HepG2 (cell line): ENCODE measurements around the gene TEX19. TPM values are rescaled to one million over a fixed set of nuclear protein-coding genes. Genes with fewer than 3 reads are reported as not detected.

ENCODE experiments used
- ATAC-seq: fragments of 200-7000 bp; cut with Tn5 transposase; 3 replicates; pipeline ENCODE4 v1.9.1; 2020; ENCODE audit warnings: mild to moderate bottlenecking, moderate library complexity
- BruUV-seq: library from RNA; stranded (reverse); fragments of 400-500 nt; replicated peaks from 2 replicates; lab custom pipeline; 2021; lab: Mats Ljungman, UMichigan
- CTCF ChIA-PET: fragments of 300-600 bp; formaldehyde crosslinking; extraction: SDS; loops from one replicate; lab custom pipeline; 2021; ENCODE audit warnings: low total read pairs, inconsistent platforms, low intra/inter-chr PET ratio; lab: Yijun Ruan, JAX
- POLR2A ChIA-PET: fragments of 350-600 bp; sonication (Branson Sonifier 250); formaldehyde crosslinking; loops from one replicate; lab custom pipeline; 2020; ENCODE audit warnings: antibody characterized with exemption, inconsistent platforms; lab: Yijun Ruan, JAX
- DNase-seq: peaks from one replicate; pipeline ENCODE4 v3.0.0-alpha.2; 2015; ENCODE audit warnings: low spot score
- FAIRE-seq: peaks from 3 replicates; lab custom pipeline; 2011; peaks lifted over from hg19 to GRCh38; lab: Jason Lieb, UNC
- H2AFZ ChIP-seq: one replicate; pipeline ENCODE4 v1.6.1; 2011; ENCODE audit warnings: low read length, inconsistent platforms
- H3K27ac ChIP-seq: fragments of 300-600 bp; 3 replicates; pipeline ENCODE4 v1.8.0; 2011; ENCODE audit warnings: mixed run types, mild to moderate bottlenecking, mixed read lengths, low read length, inconsistent platforms; ENCODE audit not compliant: insufficient read depth; ENCODE audit errors: extremely low read length
- H3K27me3 ChIP-seq, 2 experiments: fragments of 200-600 bp in 1 of 2; 2 replicates in 1 of 2; 3 replicates in 1 of 2; pipeline versions ENCODE4 v1.6.0 to v1.8.0; 2011; ENCODE audit warnings: low read length in 2 of 2, mild to moderate bottlenecking in 2 of 2, moderate library complexity in 2 of 2, inconsistent platforms in 1 of 2; ENCODE audit not compliant: insufficient read depth in 2 of 2, control insufficient read depth in 1 of 2
- H3K36me3 ChIP-seq, 2 experiments: fragments of 200-600 bp in 1 of 2; replicated peaks in 1 of 2; 2 replicates in 1 of 2; 3 replicates in 1 of 2; pipeline versions ENCODE4 v1.5.1 to v1.8.0; 2011; ENCODE audit warnings: low read length in 2 of 2, inconsistent platforms in 1 of 2; ENCODE audit not compliant: insufficient read depth in 2 of 2, control insufficient read depth in 1 of 2
- H3K4me1 ChIP-seq: 2 replicates; pipeline ENCODE4 v1.5.1; 2012; ENCODE audit warnings: low read length, inconsistent platforms; ENCODE audit not compliant: insufficient read depth
- H3K4me2 ChIP-seq: 2 replicates; pipeline ENCODE4 v1.6.0; 2011; ENCODE audit warnings: low read depth, low read length, inconsistent platforms
- H3K4me3 ChIP-seq, 3 experiments: fragments of 200-600 bp in 1 of 3; sonication (generic), shearing (Covaris generic) in 1 of 3; replicated peaks in 1 of 3; 2 replicates each; pipeline ENCODE4 v1.5.1; 2011 to 2016; ENCODE audit warnings: low read length in 3 of 3, inconsistent platforms in 2 of 3, low read depth in 2 of 3, mild to moderate bottlenecking in 2 of 3, control low read depth in 1 of 3, mixed read lengths in 1 of 3; ENCODE audit not compliant: insufficient read depth in 1 of 3
- H3K79me2 ChIP-seq: one replicate; pipeline ENCODE4 v1.6.1; 2011; ENCODE audit warnings: low read length, inconsistent platforms; ENCODE audit not compliant: insufficient read depth
- H3K9ac ChIP-seq: 2 replicates; pipeline ENCODE4 v1.6.0; 2011; ENCODE audit warnings: mild to moderate bottlenecking, low read depth, low read length, inconsistent platforms; ENCODE audit not compliant: insufficient read depth
- H3K9me3 ChIP-seq: 2 replicates; pipeline ENCODE4 v1.5.1; 2012; ENCODE audit warnings: mild to moderate bottlenecking, low read length
- H4K20me1 ChIP-seq: 2 replicates; pipeline ENCODE4 v1.6.0; 2011; ENCODE audit warnings: inconsistent platforms, mild to moderate bottlenecking, low read length, moderate library complexity; ENCODE audit not compliant: insufficient read depth
- AFF4 ChIP-seq: sonication (generic); formaldehyde crosslinking; IDR thresholded peaks from 2 replicates; pipeline ENCODE4 v1.4.0; 2020; ENCODE audit warnings: missing genetic modification reagents
- HOXA3 ChIP-seq: sonication (generic); formaldehyde crosslinking; IDR thresholded peaks from 2 replicates; pipeline ENCODE4 v1.5.0; 2020; ENCODE audit warnings: missing genetic modification reagents
- JUNB ChIP-seq: sonication (generic); formaldehyde crosslinking; IDR thresholded peaks from 2 replicates; pipeline ENCODE4 v1.8.0; 2022; ENCODE audit warnings: missing genetic modification reagents, mild to moderate bottlenecking, borderline replicate concordance
- POLR2AphosphoS5 ChIP-seq: IDR thresholded peaks from 2 replicates; pipeline ENCODE4 v1.6.1; 2012; ENCODE audit warnings: low read depth, low read length
- THAP8 ChIP-seq: sonication (generic); formaldehyde crosslinking; IDR thresholded peaks from 2 replicates; pipeline ENCODE4 v1.5.1; 2020; ENCODE audit warnings: missing genetic modification reagents, mild to moderate bottlenecking, borderline replicate concordance
- ZC3H4 ChIP-seq: sonication (generic); formaldehyde crosslinking; IDR thresholded peaks from 2 replicates; pipeline ENCODE4 v1.4.0; 2020; ENCODE audit warnings: missing genetic modification reagents, borderline replicate concordance
- ZNF33A ChIP-seq: sonication (generic); formaldehyde crosslinking; IDR thresholded peaks from 2 replicates; pipeline ENCODE4 v1.5.1; 2020; ENCODE audit warnings: missing genetic modification reagents, mild to moderate bottlenecking, moderate library complexity, borderline replicate concordance
- ZNF775 ChIP-seq: sonication (generic); formaldehyde crosslinking; IDR thresholded peaks from 2 replicates; pipeline ENCODE4 v1.4.0; 2020; ENCODE audit warnings: missing genetic modification reagents, mild to moderate bottlenecking, moderate library complexity, borderline replicate concordance
- WGBS: methylation state at CpG from one replicate; pipeline ENCODE4 v1.1.6; 2017; ENCODE audit warnings: low lambda C conversion rate; 5-methylcytosine and 5-hydroxymethylcytosine counted together
- in situ Hi-C: cut with HindIII; loops from 2 replicates; pipeline ENCODE4 v1.10.0; 2017; ENCODE audit warnings: low pct_unique_long_range_greater_than_20kb; ENCODE audit not compliant: extremely low pct_ligation_motif_present
- intact Hi-C: fragments of 100-400 bp; cut with micrococcal nuclease; formaldehyde crosslinking; loops from one replicate; pipeline ENCODE4 v1.10.0; 2022; ENCODE audit not compliant: unreplicated experiment
- polyA plus RNA-seq, 8 experiments: library from polyadenylated mRNA; depleted of rRNA in 3 of 8; stranded (reverse) in 7 of 8; unstranded in 1 of 8; fragments of >200 nt; fragmentation: Illumina TruSeq in 4 of 8; extraction: Trizol in 4 of 8; gene quantifications; 2 replicates each; pipeline versions ENCODE4 v1.2.1 to v1.2.3, GENCODE V29; 2011 to 2016; ENCODE audit warnings: low read depth in 4 of 8, missing spikeins in 1 of 8, mixed read lengths in 1 of 8; ENCODE audit not compliant: insufficient read depth in 1 of 8
- total RNA-seq, 5 experiments: library from RNA; depleted of rRNA; stranded (reverse); fragments of >200 nt; fragmentation: Illumina TruSeq; extraction: Trizol; gene quantifications; 2 replicates each; pipeline ENCODE4 v1.2.3, GENCODE V29; 2016; ENCODE audit warnings: low read depth in 1 of 5
- TF ChIP-seq, protein P1 (sequence below): sonication (generic); formaldehyde crosslinking; IDR thresholded peaks from 2 replicates; pipeline ENCODE4 v1.4.0; 2020; ENCODE audit warnings: missing genetic modification reagents, mild to moderate bottlenecking, borderline replicate concordance
- TF ChIP-seq, protein P2 (sequence below): sonication (generic); formaldehyde crosslinking; IDR thresholded peaks from 2 replicates; pipeline ENCODE4 v1.8.0; 2022; ENCODE audit warnings: mild to moderate bottlenecking, missing genetic modification reagents, moderate library complexity
- TF ChIP-seq, protein P3 (sequence below): sonication (generic); formaldehyde crosslinking; IDR thresholded peaks from 2 replicates; pipeline ENCODE4 v1.4.0; 2020; ENCODE audit warnings: missing genetic modification reagents

Gene TEX19
- total and polyA plus RNA-seq, 2 of the 13 experiments (the other 11 are each of a cell fraction or from before 2014, with no cell fraction given): 1.3 to 6.0 TPM

- Histone ChIP-seq H2AFZ (no peak overlapping the region), H3K27ac (peak overlapping the region; percentile 73), H4K20me1 (no peaks in the 10 kb centered on the region), H3K36me3 (no peaks in the 10 kb centered on the region), H3K27me3 (no peaks in the 10 kb centered on the region), H3K4me3 (no peak overlapping the region; a peak in 1 of 6 replicates), H3K79me2 (peaks cover 4% of the 10 kb centered on the region), H3K9ac (peak overlapping the region; percentile 34; the same call in 1 of the 2 replicates), H3K4me1 (peaks cover 90% of the 10 kb centered on the region), H3K9me3 (no peaks in the 10 kb centered on the region), H3K4me2 (peak overlapping the region; percentile 43; the same call in 1 of the 2 replicates)
- no TSS peak for BruUV-seq
- ATAC-seq: no peak
- FAIRE-seq: peak; percentile 21
- intact Hi-C loops: no loop called here
- ChIA-PET POLR2A (interaction anchor here (0.9 to 20.8 kb wide), 8 partner anchors 10 to 86 kb away, joined by 4 to 270 read pairs (median 40); partner anchors contain the start of genes CD7 and CSNK1D), CTCF (no interaction called here)
- DNase-seq: no peak
- in situ Hi-C loops: no loop called here
- 89% methylated on average over 13 of the region's 15 CpGs for WGBS
- TF ChIP-seq ZC3H4: no peak
- TF ChIP-seq JUNB (CRISPR knock-in tag): no peak
- TF ChIP-seq, protein P1, sequence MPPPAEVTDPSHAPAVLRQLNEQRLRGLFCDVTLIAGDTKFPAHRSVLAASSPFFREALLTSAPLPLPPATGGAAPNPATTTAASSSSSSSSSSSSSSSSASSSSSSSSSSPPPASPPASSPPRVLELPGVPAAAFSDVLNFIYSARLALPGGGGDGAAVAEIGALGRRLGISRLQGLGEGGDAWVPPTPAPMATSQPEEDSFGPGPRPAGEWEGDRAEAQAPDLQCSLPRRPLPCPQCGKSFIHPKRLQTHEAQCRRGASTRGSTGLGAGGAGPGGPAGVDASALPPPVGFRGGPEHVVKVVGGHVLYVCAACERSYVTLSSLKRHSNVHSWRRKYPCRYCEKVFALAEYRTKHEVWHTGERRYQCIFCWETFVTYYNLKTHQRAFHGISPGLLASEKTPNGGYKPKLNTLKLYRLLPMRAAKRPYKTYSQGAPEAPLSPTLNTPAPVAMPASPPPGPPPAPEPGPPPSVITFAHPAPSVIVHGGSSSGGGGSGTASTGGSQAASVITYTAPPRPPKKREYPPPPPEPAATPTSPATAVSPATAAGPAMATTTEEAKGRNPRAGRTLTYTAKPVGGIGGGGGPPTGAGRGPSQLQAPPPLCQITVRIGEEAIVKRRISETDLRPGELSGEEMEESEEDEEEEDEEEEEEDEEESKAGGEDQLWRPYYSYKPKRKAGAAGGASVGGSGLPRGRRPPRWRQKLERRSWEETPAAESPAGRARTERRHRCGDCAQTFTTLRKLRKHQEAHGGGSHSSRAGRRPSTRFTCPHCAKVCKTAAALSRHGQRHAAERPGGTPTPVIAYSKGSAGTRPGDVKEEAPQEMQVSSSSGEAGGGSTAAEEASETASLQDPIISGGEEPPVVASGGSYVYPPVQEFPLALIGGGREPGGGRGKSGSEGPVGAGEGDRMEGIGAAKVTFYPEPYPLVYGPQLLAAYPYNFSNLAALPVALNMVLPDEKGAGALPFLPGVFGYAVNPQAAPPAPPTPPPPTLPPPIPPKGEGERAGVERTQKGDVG (CRISPR knock-in tag): peak; percentile 71; the same call in 1 of the 2 replicates
- TF ChIP-seq POLR2AphosphoS5: no peak
- no peak for TF ChIP-seq AFF4 (CRISPR knock-in tag)
- TF ChIP-seq THAP8 (CRISPR knock-in tag): no peak
- TF ChIP-seq, protein P2, sequence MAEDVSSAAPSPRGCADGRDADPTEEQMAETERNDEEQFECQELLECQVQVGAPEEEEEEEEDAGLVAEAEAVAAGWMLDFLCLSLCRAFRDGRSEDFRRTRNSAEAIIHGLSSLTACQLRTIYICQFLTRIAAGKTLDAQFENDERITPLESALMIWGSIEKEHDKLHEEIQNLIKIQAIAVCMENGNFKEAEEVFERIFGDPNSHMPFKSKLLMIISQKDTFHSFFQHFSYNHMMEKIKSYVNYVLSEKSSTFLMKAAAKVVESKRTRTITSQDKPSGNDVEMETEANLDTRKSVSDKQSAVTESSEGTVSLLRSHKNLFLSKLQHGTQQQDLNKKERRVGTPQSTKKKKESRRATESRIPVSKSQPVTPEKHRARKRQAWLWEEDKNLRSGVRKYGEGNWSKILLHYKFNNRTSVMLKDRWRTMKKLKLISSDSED: no peak
- no peak for TF ChIP-seq ZNF33A (CRISPR knock-in tag)
- TF ChIP-seq, protein P3, sequence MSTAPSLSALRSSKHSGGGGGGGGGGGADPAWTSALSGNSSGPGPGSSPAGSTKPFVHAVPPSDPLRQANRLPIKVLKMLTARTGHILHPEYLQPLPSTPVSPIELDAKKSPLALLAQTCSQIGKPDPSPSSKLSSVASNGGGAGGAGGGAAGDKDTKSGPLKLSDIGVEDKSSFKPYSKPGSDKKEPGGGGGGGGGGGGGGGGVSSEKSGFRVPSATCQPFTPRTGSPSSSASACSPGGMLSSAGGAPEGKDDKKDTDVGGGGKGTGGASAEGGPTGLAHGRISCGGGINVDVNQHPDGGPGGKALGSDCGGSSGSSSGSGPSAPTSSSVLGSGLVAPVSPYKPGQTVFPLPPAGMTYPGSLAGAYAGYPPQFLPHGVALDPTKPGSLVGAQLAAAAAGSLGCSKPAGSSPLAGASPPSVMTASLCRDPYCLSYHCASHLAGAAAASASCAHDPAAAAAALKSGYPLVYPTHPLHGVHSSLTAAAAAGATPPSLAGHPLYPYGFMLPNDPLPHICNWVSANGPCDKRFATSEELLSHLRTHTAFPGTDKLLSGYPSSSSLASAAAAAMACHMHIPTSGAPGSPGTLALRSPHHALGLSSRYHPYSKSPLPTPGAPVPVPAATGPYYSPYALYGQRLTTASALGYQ (CRISPR knock-in tag): no peak
- TF ChIP-seq HOXA3 (CRISPR knock-in tag): peak; percentile 39; the same call in 1 of the 2 replicates
- no peak for TF ChIP-seq ZNF775 (CRISPR knock-in tag)
These were observed 31.8 kb upstream of the TEX19 start for GRCh38 chr17:82327289-82327688.
